A549 (cell line): Measurements from ENCODE around the gene PLOD3.

Source experiments
- CTCF ChIP-seq: fragments of >200 bp; sonication (Bioruptor Twin); formaldehyde crosslinking; IDR thresholded peaks from 3 replicates; pipeline ENCODE4 v1.5.1; 2016
- EP300 ChIP-seq, 2 experiments: fragments of >200 bp; sonication (Bioruptor Twin); formaldehyde crosslinking; IDR thresholded peaks; 2 replicates in 1 of 2; 3 replicates in 1 of 2; pipeline ENCODE4 v1.6.1; 2016 to 2017
- NPAS2 ChIP-seq: fragments of 250-450 bp; sonication (Bioruptor Pico); IDR thresholded peaks from 2 replicates; pipeline ENCODE4 v1.8.0; 2022; ENCODE audit warnings: mild to moderate bottlenecking, moderate library complexity, borderline replicate concordance
- POLR2A ChIP-seq: IDR thresholded peaks from 2 replicates; pipeline ENCODE4 v1.6.1; 2012; ENCODE audit warnings: mild to moderate bottlenecking, low read length
- RAD21 ChIP-seq, 2 experiments: fragments of >200 bp in 1 of 2; sonication (Bioruptor Twin) in 1 of 2; formaldehyde crosslinking in 1 of 2; IDR thresholded peaks in 1 of 2; conservative IDR thresholded peaks in 1 of 2; 2 replicates in 1 of 2; 3 replicates in 1 of 2; pipeline ENCODE4 v1.6.1; 2012 to 2018; ENCODE audit warnings: inconsistent platforms in 1 of 2

DNA sequence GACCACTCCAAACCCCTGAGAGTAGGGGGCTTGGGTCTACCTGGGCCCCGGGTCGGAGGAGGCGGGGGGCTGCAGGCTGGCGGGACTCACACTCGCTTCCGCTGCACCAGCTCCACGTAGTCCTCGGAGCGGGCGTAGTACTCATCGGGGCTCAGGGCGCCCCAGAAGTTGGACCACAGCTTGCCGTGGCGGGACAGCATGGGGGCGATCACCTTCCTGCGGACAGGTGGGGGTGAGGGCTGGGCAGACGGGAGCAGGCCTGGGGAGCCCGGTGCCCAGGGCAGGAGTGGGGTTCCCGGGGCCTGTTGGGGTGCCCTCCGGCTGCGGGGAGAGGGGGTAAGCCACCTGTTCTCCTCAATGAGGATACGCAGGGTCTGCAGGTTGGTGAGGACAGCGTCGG is 5.9 kb downstream of the PLOD3 start:
- TF ChIP-seq RAD21 (conservative IDR thresholded peaks at IDR 0.05 in 1 of 2, IDR thresholded peaks at IDR 0.05 in 1 of 2) (no peak), CTCF (no peak), EP300 (IDR thresholded peaks at IDR 0.05) (no peak), POLR2A (no peak), NPAS2 (CRISPR knock-in tag) (no peak)
